Activated CD4-positive, alpha-beta T cell treated with anti-CD3 and anti-CD28 coated beads, Interleukin-2, amount 10 ng/mL, durations not matched to agents 7 days and 5 days (primary cell): ENCODE measurements around the gene KHDRBS1. TPM values are rescaled to one million over a fixed set of nuclear protein-coding genes. Genes with fewer than 3 reads are reported as not detected.
A peak's percentile ranks its signal among the peaks of the same experiment; 100 is the strongest.
"Not testable (repeated sequence)": the region's sequence is repeated elsewhere in the genome, so short reads cannot be mapped to it uniquely, and the experiment has no call there.

ENCODE experiments used
- CTCF ChIA-PET: fragments of 350-600 bp; sonication (Branson Sonifier 250); formaldehyde crosslinking; loops from one replicate; lab custom pipeline; 2021; ENCODE audit warnings: antibody characterized with exemption; lab: Charles Lee
- POLR2A ChIA-PET: fragments of 350-600 bp; sonication (Branson Sonifier 250); formaldehyde crosslinking; loops from one replicate; lab custom pipeline; 2021; ENCODE audit warnings: antibody characterized with exemption; lab: Charles Lee
- DNase-seq: peaks from one replicate; pipeline ENCODE4 v3.0.0-alpha.2; 2020
- H3K27ac Mint-ChIP-seq: one replicate; pipeline ENCODE4 v1.8.0; 2021; ENCODE audit warnings: mild to moderate bottlenecking, moderate library complexity, mixed read lengths
- H3K27me3 Mint-ChIP-seq: one replicate; pipeline ENCODE4 v1.8.0; 2021; ENCODE audit warnings: mixed read lengths
- H3K36me3 Mint-ChIP-seq: one replicate; pipeline ENCODE4 v1.8.0; 2021; ENCODE audit warnings: low read depth, mixed read lengths
- H3K4me1 Mint-ChIP-seq: one replicate; pipeline ENCODE4 v1.8.0; 2021; ENCODE audit warnings: mixed read lengths
- H3K4me3 Mint-ChIP-seq: one replicate; pipeline ENCODE4 v1.8.0; 2021; ENCODE audit warnings: mild to moderate bottlenecking, moderate library complexity, mixed read lengths
- H3K9me3 Mint-ChIP-seq: one replicate; pipeline ENCODE4 v1.8.0; 2021; ENCODE audit warnings: mixed read lengths
- total RNA-seq, 2 experiments: library from RNA; stranded (reverse); gene quantifications; one replicate each; pipeline ENCODE4 v1.2.3, GENCODE V29; 2021

KHDRBS1 gene
- total RNA-seq, 2 experiments from 2014 or later, result 174 to 183 TPM

- CTCF ChIA-PET, result interaction anchor here (0.6 to 3.2 kb wide), 9 partner anchors 9 to 1110 kb away, joined by 3 to 18 read pairs (median 5); partner anchors contain the start of genes KPNA6 and TRIM62
- peaks cover 3% of the 10 kb centered on the region for H3K27me3 Mint-ChIP-seq
- H3K4me3 Mint-ChIP-seq, result peak overlapping the region; percentile 96
Measured at GRCh38 chr1:32071758-32072621, 58.3 kb downstream of the KHDRBS1 start.

GRCh38 chr1:32072622-32073298, 59.1 kb downstream of the KHDRBS1 start, which contains the start of gene TMEM39B:
TMEM39B (plus strand) TSS chr1:32072939; CDS start chr1:32073048, 109 bp downstream.
- no peaks in the 10 kb centered on the region for H3K9me3 Mint-ChIP-seq
- H3K36me3 Mint-ChIP-seq, result peaks cover 25% of the 10 kb centered on the region
- peaks cover 3% of the 10 kb centered on the region for H3K27me3 Mint-ChIP-seq
- ChIA-PET POLR2A (interaction anchor here (0.6 to 1.4 kb wide), 4 partner anchors 27 to 246 kb away, joined by 3 to 5 read pairs (median 3); no protein-coding TSS in a partner anchor), CTCF (interaction anchor here (0.6 to 3.2 kb wide), 18 partner anchors 8 to 1109 kb away, joined by 3 to 18 read pairs (median 4); partner anchors contain the start of genes KPNA6 and TRIM62)
- DNase-seq, result peak; percentile 96
- peak within 1 kb of the TSS; percentile 96 for H3K4me3 Mint-ChIP-seq
- peaks cover 47% of the 10 kb centered on the region for H3K4me1 Mint-ChIP-seq
- H3K27ac Mint-ChIP-seq, result peak within 1 kb of the TSS; percentile 92

More at GRCh38 chr1:32071758-32072621, 58.3 kb downstream of the KHDRBS1 start:
- H3K9me3 Mint-ChIP-seq, result no peaks in the 10 kb centered on the region
- H3K4me1 Mint-ChIP-seq, result peaks cover 46% of the 10 kb centered on the region
- DNase-seq, result no peak
- POLR2A ChIA-PET, result interaction anchor here (1.1 kb wide), 1 partner anchor 245 kb away, joined by 5 read pairs; no protein-coding TSS in a partner anchor
- H3K36me3 Mint-ChIP-seq, result peaks cover 17% of the 10 kb centered on the region
- peak overlapping the region; percentile 92 for H3K27ac Mint-ChIP-seq

GRCh38 chr1:32073299-32074229, 59.9 kb downstream of the KHDRBS1 start:
- Mint-ChIP-seq H3K9me3 (no peaks in the 10 kb centered on the region), H3K27me3 (peaks cover 3% of the 10 kb centered on the region)
- DNase-seq, result no peak

GRCh38 chr1:32074841-32075240, 61.2 kb downstream of the KHDRBS1 start:
- CTCF ChIA-PET, result interaction anchor here (0.9 to 1.1 kb wide), 2 partner anchors 15 to 33 kb away, joined by 3 read pairs; partner anchors contain the start of gene KPNA6

More at GRCh38 chr1:32073299-32074229, 59.9 kb downstream of the KHDRBS1 start:
- POLR2A ChIA-PET, result interaction anchor here (0.6 to 1.4 kb wide), 4 partner anchors 26 to 247 kb away, joined by 3 to 5 read pairs (median 3); no protein-coding TSS in a partner anchor
- Mint-ChIP-seq H3K4me3 (peak overlapping the region; percentile 96), H3K27ac (peak overlapping the region; percentile 92), H3K4me1 (peaks cover 47% of the 10 kb centered on the region), H3K36me3 (peaks cover 26% of the 10 kb centered on the region)
- CTCF ChIA-PET, result interaction anchor here (0.6 to 3.2 kb wide), 18 partner anchors 8 to 1108 kb away, joined by 3 to 18 read pairs (median 4); partner anchors contain the start of genes KPNA6 and TRIM62

GRCh38 chr1:32077451-32077850, 63.8 kb downstream of the KHDRBS1 start:
- Mint-ChIP-seq H3K4me3 (no peak overlapping the region), H3K9me3 (no peaks in the 10 kb centered on the region), H3K27me3 (no peaks in the 10 kb centered on the region), H3K4me1 (peaks cover 35% of the 10 kb centered on the region), H3K36me3 (peaks cover 42% of the 10 kb centered on the region), H3K27ac (no peak overlapping the region)
- no peak for DNase-seq
- CTCF ChIA-PET, result no interaction called here
- POLR2A ChIA-PET, result interaction anchor here (0.5 kb wide), 1 partner anchor 20 kb away, joined by 3 read pairs; no protein-coding TSS in a partner anchor

More at GRCh38 chr1:32074841-32075240, 61.2 kb downstream of the KHDRBS1 start:
- Mint-ChIP-seq H3K4me3 (peak overlapping the region; percentile 47), H3K27ac (peak overlapping the region; percentile 92), H3K36me3 (peaks cover 32% of the 10 kb centered on the region), H3K9me3 (no peaks in the 10 kb centered on the region), H3K27me3 (no peaks in the 10 kb centered on the region), H3K4me1 (peaks cover 43% of the 10 kb centered on the region)
- POLR2A ChIA-PET, result no interaction called here
- DNase-seq, result no peak

- CTCF ChIA-PET, result interaction anchor here (0.6 to 2.6 kb wide), 6 partner anchors 9 to 307 kb away, joined by 3 to 8 read pairs (median 3); partner anchors contain the start of gene TMEM39B
- Mint-ChIP-seq H3K4me1 (peaks cover 10% of the 10 kb centered on the region), H3K4me3 (no peak overlapping the region), H3K9me3 (no peaks in the 10 kb centered on the region), H3K27ac (no peak overlapping the region), H3K27me3 (no peaks in the 10 kb centered on the region), H3K36me3 (peaks cover 47% of the 10 kb centered on the region)
- POLR2A ChIA-PET, result no interaction called here
- no peak for DNase-seq
Measured at GRCh38 chr1:32082022-32082421, 68.4 kb downstream of the KHDRBS1 start.

GRCh38 chr1:32086381-32086780, 72.7 kb downstream of the KHDRBS1 start:
- Mint-ChIP-seq H3K36me3 (peaks cover 32% of the 10 kb centered on the region), H3K27ac (peak overlapping the region; percentile 48)
- H3K4me1 Mint-ChIP-seq, DNase-seq, H3K27me3 Mint-ChIP-seq, H3K9me3 Mint-ChIP-seq, H3K4me3 Mint-ChIP-seq: not testable (repeated sequence)
- ChIA-PET CTCF (interaction anchor here (0.6 to 1.6 kb wide), 4 partner anchors 13 to 760 kb away, joined by 3 to 4 read pairs (median 4); no protein-coding TSS in a partner anchor), POLR2A (interaction anchor here (1.0 kb wide), 1 partner anchor 22 kb away, joined by 3 read pairs; the partner anchor contains the start of gene KPNA6)

GRCh38 chr1:32091176-32091575, 77.5 kb downstream of the KHDRBS1 start:
- no peak for DNase-seq
- H3K27me3 Mint-ChIP-seq, result no peaks in the 10 kb centered on the region
- peaks cover 29% of the 10 kb centered on the region for H3K36me3 Mint-ChIP-seq
- POLR2A ChIA-PET, result no interaction called here
- H3K27ac Mint-ChIP-seq, result no peak overlapping the region
- CTCF ChIA-PET, result interaction anchor here (0.8 to 1.2 kb wide), 3 partner anchors 9 to 12 kb away, joined by 3 to 4 read pairs (median 3); no protein-coding TSS in a partner anchor
- H3K9me3 Mint-ChIP-seq, result no peaks in the 10 kb centered on the region
- H3K4me1 Mint-ChIP-seq, result no peaks in the 10 kb centered on the region
- no peak overlapping the region for H3K4me3 Mint-ChIP-seq

GRCh38 chr1:32091591-32091990, 77.9 kb downstream of the KHDRBS1 start:
- Mint-ChIP-seq H3K4me1 (no peaks in the 10 kb centered on the region), H3K36me3 (peaks cover 27% of the 10 kb centered on the region), H3K27me3 (no peaks in the 10 kb centered on the region), H3K9me3 (no peaks in the 10 kb centered on the region), H3K27ac (no peak overlapping the region), H3K4me3 (no peak overlapping the region)
- ChIA-PET CTCF (interaction anchor here (1.0 to 1.4 kb wide), 3 partner anchors 9 to 17 kb away, joined by 3 to 8 read pairs (median 4); no protein-coding TSS in a partner anchor), POLR2A (no interaction called here)
- DNase-seq, result no peak
